Measurements from ENCODE around the gene GON4L.

DNA sequence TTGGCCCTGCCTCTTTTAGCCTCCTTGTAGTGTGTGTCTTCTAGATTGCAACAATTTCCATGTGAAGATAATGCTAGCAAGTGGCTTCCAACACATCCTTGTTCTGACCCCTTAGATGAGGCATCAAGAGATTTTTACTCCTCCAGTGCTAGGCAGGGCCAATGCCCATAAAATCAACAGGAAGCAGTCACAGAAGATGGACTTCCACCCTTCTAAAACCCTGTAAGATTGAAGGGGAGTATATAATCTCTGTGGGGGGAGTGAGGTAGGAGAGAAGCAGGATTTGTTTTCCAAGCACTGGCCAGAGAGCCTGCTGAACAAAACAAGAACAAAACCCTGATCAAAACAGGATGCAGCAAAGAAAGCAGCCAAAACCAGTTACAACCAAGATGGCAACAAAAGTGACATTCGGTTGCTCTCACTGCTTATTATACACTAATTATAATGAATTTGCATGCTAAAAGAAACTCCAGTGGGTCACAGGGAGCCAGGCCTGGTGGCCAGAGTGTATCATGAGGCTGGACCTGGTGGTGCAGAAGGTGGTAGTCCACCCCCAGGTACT, 12.1 kb downstream of the GON4L start:
- TF ChIP-seq RCOR1 (IDR thresholded peaks at IDR 0.05; ENCODE audit: low read depth, low read length), result no peak
- no peak for TF ChIP-seq HOXA7 (CRISPR knock-in tag; IDR thresholded peaks at IDR 0.05)
- TF ChIP-seq POLR2A (IDR thresholded peaks at IDR 0.05; ENCODE audit: low read length), result no peak
- no peak for TF ChIP-seq PHF8 (IDR thresholded peaks at IDR 0.05; ENCODE audit: borderline replicate concordance, low read depth)
- TF ChIP-seq, protein P1, sequence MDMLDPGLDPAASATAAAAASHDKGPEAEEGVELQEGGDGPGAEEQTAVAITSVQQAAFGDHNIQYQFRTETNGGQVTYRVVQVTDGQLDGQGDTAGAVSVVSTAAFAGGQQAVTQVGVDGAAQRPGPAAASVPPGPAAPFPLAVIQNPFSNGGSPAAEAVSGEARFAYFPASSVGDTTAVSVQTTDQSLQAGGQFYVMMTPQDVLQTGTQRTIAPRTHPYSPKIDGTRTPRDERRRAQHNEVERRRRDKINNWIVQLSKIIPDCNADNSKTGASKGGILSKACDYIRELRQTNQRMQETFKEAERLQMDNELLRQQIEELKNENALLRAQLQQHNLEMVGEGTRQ (IDR thresholded peaks at IDR 0.05), result no peak
- TF ChIP-seq, protein P2, sequence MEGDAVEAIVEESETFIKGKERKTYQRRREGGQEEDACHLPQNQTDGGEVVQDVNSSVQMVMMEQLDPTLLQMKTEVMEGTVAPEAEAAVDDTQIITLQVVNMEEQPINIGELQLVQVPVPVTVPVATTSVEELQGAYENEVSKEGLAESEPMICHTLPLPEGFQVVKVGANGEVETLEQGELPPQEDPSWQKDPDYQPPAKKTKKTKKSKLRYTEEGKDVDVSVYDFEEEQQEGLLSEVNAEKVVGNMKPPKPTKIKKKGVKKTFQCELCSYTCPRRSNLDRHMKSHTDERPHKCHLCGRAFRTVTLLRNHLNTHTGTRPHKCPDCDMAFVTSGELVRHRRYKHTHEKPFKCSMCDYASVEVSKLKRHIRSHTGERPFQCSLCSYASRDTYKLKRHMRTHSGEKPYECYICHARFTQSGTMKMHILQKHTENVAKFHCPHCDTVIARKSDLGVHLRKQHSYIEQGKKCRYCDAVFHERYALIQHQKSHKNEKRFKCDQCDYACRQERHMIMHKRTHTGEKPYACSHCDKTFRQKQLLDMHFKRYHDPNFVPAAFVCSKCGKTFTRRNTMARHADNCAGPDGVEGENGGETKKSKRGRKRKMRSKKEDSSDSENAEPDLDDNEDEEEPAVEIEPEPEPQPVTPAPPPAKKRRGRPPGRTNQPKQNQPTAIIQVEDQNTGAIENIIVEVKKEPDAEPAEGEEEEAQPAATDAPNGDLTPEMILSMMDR (IDR thresholded peaks at IDR 0.05), result no peak
- TF ChIP-seq, protein P3, sequence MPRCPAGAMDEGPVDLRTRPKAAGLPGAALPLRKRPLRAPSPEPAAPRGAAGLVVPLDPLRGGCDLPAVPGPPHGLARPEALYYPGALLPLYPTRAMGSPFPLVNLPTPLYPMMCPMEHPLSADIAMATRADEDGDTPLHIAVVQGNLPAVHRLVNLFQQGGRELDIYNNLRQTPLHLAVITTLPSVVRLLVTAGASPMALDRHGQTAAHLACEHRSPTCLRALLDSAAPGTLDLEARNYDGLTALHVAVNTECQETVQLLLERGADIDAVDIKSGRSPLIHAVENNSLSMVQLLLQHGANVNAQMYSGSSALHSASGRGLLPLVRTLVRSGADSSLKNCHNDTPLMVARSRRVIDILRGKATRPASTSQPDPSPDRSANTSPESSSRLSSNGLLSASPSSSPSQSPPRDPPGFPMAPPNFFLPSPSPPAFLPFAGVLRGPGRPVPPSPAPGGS (IDR thresholded peaks at IDR 0.05), result no peak
- TF ChIP-seq POLR2AphosphoS2 (conservative IDR thresholded peaks at IDR 0.05; ENCODE audit: low read length), result no peak
- TF ChIP-seq RFX5 (IDR thresholded peaks at IDR 0.05), result no peak

Measured in A549 (cell line).